GM19043 (cell line): ENCODE data around the gene CHAC1.
"Not testable (repeated sequence)": the region's sequence is repeated elsewhere in the genome, so short reads cannot be mapped to it uniquely, and the experiment has no call there.

Source experiments
- ATAC-seq: cut with Tn5 transposase; IDR thresholded peaks from one replicate; pipeline ENCODE4 v1.9.1; 2021; ENCODE audit warnings: low read depth; ENCODE audit not compliant: unreplicated experiment

Gene CHAC1

DNA sequence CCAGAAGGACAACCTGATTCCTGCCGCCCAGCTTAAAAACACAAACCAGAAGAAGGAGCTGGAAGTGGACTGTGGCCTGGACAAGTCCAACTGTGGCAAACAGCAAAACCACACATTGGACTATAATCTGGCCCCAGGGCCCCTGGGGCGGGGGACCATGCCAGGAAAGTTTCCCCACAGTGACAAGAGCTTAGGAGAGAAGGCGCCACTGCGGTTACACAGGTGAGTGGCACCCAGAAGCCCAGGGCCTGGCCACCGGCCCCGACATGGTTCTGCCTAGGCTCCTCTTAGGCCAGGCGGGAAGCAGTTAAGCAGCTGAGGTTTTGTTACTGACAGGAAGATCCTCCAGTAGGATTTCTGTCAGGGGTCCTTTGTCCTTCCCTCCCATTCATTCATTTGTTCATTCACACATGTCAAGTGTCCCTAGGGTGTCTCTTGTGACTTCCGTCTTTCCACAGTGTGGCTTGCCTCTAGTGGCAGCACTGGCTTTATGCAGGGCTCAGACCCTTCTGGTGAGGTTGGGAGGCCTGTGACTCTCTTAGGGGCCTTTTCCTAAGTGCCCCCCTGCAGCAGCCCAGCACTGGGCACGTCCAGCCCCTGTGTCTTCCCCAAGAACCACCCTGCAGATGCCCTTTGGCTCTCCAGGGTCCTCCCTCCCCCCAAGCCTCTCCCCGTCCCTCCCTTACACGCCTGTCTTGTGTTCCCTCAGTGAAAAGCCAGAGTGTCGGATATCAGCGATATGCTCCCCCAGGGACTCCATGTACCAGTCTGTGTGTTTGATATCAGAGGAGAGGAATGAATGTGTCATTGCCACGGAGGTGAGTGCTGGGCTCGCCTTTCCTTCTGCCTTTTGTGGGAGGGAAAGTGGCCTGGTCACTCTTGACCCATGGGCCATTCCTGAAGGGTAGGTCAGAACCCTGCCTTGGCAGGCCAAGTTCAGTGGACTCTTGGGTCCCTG is 16.3 kb upstream of the CHAC1 start:
- no peak for ATAC-seq

DNA sequence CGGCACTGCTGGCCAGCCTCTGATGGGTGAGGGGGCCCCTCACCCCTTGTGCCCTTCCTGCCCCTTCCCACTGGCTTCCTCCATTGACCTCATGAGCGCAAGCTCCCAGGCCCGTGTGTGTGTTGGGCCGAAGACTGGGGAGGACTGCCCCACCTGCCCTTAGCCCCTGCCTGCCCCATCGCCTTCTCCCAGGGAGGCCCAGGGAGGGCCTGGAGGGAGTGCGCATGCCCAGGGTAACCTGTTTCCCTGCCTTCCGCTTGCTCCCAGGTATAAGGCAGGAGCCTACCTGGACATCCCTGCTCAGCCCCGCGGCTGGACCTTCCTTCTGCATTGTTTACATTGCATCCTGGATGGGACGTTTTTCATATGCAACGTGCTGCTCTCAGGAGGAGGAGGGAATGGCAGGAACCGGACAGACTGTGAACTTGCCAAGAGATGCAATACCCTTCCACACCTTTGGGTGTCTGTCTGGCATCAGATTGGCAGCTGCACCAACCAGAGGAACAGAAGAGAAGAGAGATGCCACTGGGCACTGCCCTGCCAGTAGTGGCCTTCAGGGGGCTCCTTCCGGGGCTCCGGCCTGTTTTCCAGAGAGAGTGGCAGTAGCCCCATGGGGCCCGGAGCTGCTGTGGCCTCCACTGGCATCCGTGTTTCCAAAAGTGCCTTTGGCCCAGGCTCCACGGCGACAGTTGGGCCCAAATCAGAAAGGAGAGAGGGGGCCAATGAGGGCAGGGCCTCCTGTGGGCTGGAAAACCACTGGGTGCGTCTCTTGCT is 15.3 kb upstream of the CHAC1 start:
- no peak for ATAC-seq

DNA sequence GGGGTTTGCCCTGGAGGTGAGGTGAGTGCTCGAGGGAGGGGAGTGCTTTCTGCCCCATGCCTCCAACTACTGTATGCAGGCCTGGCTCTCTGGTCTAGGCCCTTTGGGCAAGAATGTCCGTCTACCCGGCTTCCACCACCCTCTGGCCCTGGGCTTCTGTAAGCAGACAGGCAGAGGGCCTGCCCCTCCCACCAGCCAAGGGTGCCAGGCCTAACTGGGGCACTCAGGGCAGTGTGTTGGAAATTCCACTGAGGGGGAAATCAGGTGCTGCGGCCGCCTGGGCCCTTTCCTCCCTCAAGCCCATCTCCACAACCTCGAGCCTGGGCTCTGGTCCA is 14.8 kb upstream of the CHAC1 start:
- no peak for ATAC-seq

DNA sequence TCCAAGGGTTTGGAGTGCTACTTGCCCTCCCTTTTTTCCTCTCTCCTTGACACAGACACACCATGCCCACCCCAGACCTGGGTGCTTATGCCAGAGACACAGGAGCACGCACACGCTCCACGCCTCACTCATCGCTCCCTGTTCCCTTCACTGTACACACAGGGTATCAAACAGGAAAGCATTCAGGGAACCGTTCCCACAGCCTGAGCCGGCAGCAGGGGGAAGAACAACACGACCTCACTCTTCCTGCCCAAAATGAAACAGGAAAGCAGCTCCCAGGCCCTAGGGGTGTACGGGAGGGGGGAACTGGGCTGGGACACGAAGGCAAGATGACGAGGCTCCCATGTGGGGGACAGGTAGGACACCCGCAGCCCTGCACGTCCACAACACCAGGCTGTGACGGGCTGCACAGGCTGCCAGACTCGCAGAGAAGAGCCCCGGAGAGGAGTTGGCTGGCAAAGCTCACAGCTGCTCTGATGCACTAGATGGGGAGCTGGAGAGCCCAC is 12.9 kb upstream of the CHAC1 start:
- ATAC-seq: no peak

DNA sequence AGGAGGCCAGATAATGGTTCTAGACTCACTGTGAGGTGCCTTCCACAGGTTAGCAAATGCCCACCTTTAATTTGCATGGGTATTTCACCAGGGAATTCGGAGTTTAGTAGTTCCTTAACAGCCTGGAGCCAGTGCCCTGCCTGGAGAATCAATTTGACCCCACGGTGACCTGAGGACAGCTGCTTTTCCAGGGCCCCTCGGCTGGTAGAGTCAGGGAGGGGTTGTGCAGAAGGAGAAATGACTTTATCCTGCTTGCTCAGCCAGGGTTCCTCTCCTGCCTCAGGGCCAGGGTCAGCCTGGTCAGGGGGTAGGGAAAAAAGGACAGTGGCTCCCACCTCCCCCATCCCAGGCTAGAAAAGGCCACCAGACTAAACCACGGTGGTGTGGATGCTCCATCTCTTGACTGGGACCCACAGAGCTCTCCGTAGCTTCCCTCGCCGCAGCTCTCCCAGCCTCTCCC is 12.2 kb upstream of the CHAC1 start:
- no peak for ATAC-seq

DNA sequence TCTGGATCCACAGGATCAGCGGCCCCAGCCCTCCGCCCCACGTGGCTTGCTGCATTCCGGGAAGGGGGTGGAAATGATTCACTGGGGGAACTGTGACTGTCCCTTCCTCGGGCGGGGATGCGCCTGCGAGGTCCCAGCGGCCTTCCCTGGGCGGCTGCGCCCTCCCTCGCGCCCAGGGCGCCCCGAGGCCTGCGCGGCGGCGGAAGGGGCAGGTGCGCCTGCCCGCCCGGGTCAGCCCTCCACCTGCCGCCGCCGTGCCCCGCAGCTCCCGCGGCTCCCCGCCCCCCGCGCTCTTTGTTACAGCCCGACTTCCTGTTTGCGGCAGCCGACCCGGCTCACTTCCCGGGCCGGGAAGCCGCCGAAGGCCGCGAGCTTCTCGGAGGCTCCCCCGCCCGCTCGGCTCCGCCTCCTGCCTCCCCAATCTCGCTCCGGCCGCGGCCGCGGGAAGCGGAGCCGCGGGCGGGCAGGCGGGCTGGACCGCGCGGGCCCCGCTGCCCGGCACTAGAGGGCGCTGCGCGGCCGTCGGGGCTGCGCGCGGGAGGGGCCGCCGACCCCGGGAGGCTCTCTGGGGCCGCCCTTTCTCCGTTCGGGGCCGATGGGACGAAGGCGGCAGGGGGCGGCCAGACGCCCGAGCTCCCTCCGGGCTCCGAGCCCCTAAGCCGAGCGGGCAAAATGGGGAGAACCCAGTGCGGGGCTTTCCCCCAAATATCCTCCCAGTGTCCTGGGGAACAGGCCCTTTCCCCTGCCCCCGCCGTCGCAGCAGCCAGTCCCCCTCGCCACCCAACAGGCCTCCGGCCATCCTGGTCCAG is 11.5 kb upstream of the CHAC1 start:
- ATAC-seq: peak; percentile 50

DNA sequence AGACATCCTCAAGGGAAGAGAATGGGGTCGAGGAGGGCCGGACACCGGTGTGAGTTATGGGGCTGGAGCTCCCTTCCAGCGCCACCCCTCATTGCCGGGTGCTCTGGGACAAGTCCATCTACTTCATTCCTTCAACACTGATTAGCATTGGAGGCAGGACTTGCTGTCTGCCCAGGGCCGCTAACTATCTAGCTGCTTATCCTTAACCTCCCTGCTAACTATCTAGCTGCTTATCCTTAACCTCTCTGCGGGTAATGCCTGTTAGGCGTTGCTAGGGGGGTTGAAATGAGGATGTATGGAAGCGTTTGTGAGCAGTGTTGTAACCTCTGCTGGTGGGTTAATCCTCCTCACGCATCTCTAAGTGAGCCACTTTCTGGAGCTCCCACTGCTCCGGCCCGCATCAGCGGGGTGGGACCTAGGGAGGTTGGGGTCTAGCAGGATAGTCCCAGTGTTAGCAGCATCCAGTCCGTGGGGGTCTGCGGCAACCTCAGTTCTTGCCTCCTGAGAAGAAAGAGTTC is 10.9 kb upstream of the CHAC1 start:
- ATAC-seq: no peak

DNA sequence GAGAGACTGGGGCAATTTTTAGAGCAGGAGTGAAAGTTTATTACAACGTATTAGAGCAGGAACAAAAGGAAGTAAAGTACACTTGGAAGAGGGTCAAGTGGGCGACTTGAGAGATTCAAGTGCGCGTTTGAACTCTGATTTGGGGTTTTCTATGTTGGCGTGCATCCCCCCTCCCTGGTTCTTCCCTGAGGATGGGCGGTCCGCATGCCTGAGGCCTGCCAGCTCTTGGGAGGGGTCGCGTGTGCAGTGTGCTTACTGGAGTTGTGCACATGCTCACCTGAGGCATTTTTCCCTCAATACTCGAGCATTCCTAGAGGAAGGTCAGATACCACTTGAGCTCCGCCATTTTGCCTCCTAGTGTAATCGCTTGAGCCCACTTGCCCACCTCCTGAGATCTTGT is 10.4 kb upstream of the CHAC1 start:
- no peak for ATAC-seq

DNA sequence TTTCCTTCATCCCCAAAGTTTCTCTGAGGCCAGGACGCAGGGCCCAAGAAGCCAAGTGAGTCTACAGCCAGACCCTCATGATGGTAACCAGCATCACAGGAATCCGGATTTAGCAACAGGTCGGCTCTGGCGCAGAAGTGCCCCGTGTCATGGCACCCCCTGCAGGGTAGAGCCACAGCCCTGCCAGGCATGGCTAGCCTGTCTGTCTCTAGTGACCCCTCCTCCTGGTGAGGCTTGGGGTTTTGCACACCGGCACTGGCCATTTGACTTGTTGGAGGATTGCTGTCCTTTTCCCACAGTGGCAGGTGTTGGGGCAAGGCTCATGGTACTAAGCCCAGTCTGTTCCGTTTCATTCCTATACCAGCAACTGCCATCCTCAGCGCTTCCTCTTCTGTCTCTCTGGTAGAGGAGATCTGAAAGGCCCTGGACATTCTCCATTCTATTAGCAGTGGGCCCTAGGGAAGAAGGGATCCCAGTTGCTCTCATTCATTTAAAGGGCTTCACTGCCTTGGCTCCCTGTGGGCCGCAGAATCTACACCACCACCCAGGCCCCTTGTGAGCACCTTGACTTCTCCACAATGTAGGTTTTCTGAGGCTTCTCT is 9.4 kb upstream of the CHAC1 start:
- no peak for ATAC-seq

DNA sequence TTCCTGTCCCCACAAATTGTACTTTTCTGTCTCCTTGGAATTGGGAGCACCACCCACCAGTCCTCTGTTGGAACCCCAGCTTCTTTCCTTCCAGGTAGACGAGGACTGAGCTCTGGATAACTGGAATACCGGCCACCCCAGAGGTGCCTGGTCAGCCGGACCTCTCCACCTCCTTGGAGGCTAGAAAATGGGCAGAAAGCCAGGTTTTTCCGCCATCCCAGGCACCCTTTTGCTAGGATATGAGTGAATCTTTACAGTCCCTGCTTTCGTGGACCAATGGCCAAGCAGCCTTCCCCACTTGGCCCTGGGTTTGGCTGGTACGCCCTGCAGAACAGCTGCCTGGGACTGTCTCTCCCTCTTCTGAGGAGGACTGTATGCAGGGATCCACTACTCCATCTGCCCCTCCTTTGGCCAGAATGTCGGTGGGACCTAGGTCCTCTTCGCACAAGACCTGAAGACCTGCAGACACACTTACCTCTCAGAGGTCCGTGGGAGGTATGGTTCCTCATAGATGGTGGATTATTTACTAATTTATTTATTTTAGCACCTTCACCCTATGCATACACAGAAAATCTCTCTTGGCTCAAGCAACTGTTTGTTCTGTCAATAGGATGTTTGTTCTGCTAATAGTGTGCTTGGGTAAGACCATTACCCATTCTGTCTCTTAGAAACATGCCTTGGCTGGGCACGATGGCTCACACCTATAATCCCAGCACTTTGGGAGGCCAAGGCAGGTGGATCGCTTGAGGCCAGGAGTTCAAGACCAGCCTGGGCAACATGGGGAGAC is 8.6 kb upstream of the CHAC1 start:
- no peak for ATAC-seq

DNA sequence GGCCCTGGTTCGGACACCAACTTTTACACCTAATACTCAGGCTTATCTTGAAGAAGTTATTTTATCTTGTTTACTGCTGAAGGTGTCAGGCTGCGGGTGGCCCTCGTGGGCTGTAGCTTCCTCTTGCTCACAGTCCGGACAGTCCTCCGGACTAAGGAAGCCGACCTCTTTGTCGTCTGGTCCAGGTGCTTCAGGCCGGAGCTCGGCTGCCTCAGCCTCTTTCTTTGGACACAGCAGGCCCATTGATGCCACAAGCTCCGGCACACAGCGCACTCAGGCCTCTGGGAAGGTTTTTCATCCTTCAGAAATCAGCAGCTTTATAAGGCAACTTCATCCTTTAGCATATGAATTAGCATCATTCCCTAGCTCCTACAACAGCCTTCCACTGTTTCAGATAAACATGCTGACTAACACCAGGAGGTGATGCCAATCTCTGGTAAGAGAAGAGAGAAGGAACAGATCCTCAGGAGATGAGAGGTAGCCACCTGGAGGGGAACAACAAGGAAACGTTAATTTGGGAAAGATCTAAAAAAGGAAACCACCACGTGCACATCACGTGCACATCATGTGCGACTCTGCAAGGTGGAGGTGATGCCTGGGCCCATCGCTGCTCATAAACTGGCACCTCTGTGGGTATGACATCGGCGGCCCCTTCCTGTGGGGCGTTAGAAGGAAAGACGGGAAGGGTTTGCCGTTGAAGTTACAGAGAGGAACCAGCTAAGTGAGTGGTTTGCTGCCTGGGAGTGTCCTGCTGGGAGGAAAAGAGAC is 4.4 kb upstream of the CHAC1 start:
- no peak for ATAC-seq

DNA sequence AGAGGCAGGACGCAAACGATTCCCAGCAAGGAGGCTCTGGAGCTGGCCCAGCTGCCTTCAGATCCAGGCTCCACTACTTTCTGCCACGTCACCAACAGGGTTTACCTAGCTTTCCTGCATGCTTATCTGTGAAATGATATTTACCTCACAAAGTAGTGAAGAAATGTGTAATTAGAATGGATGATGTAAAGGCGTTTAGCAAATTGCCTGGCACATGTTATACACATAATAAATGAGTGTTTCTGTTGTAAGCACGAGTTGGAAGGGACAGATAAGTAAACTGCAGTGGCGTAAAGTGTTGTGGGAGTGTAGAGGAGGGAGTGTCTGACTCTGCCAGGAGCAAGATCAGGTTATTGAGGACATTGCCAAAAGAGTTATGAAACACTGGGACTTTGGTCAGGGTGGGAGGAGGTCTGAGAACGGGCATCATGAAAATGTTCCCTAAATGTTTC is 3.5 kb upstream of the CHAC1 start:
- ATAC-seq: no peak

DNA sequence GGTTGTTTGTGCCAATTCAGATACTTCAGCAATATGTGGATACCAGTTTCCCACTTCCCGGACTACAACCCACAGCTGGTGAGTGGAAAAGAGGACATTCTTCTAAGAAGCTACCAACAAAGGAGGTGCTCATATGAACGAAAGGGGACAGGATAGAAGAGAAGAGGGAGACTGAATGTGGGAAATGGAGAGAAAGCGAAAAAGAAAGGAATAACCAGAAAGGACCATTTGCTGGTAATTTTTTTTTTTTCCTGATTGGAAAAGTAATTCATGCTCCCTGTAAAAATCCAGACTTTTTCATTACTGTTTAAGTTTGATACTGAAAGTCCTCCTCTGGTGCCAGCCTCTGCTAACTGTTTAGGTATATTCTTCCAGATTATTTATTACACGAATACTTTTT is 1.5 kb upstream of the CHAC1 start:
- ATAC-seq: no peak

DNA sequence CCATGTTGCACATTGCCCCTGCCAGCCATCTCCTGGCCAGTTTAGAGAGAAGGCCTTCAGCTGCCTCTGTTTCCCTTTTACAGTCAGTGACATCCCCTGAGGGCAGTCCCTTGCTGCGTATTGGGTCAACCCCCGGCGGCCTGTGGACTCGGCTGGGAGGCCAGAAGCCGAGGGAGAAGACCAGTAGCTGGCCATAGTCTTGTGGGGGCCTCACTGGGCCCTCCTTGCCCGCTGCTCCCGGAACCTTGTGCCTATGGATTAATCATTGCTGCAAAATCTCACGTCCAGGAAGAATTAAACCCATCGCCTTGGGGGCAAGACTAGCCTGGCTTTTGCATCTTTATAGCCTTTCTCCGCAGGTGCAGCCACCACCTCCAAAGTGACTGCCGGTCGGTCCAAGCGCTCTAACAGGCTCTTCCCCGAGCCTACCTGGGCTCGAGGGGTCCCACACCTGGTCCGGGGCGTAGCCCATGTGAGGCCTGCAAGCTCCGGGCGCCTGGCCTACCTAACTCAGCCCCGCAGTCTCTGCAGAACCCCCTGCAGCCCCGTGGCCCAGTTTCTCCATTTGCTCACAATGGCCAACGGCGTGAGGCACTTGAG is 870 bp upstream of the CHAC1 start:
- ATAC-seq: no peak

DNA sequence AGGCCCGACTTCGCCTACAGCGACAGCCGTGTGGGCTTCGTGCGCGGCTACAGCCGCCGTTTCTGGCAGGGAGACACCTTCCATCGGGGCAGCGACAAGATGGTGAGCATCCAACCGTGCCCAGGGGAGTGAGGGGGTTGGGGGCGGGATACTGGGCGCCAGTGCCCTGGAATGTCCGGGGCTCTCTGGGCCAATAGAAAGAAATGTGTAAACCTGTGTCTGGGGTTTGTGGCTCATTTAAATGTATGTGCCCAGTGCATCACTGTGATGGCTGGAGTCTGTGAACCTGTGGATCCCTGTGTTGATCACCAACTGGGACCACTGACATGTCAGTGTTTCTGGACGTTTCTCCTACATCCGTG is 423 bp downstream of the CHAC1 start:
- ATAC-seq: no peak

DNA sequence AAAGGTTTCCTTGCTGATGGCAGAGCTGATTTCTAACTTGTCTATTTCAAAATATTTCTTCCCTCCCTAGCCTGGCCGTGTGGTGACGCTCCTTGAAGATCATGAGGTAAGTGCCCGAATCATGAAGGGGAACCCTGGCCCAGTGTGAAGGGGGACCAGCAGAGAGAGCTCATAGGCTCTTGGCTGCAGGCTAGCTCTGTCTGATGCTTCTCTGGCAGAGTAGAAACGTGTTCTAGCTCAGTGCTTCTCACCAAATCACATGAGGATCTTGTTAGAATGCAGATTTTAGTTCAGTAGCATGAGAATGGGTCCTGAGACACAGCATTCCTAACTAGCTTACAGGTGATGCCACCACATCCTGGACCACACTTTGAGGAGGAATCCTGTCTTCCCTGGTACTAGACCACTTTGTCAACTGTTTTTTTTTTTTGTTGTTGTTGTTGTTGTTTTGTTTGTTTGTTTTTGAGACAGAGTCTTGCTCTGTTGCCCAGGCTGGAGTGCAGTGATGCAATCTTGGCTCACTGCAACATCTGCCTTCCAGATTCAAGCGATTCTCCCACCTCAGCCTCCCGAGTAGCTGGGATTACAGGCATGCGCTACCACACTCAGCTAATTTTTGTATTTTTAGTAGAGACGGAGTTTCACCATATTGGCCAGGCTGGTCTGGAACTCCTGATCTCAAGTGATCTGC is 1.0 kb downstream of the CHAC1 start:
- not testable (repeated sequence) for ATAC-seq

DNA sequence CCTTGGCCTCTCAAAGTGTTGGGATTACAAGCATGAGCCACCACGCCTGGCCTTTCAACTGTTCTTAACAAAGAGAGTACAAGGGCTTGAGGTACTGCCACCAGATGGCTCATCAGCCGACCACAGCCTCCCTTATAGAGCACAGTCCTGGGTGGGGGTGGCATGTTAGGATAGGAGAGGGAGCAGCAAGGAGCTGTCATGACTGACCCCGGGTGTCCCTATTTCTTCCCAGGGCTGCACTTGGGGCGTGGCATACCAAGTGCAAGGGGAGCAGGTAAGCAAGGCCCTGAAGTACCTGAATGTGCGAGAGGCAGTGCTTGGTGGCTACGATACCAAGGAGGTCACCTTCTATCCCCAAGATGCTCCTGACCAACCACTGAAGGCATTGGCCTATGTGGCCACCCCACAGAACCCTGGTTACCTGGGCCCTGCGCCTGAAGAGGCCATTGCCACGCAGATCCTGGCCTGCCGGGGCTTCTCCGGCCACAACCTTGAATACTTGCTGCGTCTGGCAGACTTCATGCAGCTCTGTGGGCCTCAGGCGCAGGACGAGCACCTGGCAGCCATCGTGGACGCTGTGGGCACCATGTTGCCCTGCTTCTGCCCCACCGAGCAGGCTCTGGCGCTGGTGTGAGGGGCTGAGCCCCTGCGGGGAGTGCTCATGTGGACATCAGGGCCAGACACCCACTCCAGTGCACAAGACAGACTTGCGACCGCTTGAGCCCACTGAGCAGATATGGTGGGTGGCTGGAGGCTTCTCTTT is 2.1 kb downstream of the CHAC1 start:
- no peak for ATAC-seq
